Body of pancreas (tissue), 4 donors: ENCODE data around the gene CHST5. TPM values are rescaled to one million over a fixed set of nuclear protein-coding genes. Genes with fewer than 3 reads are reported as not detected.
"Not testable (repeated sequence)": the region's sequence is repeated elsewhere in the genome, so short reads cannot be mapped to it uniquely, and the experiment has no call there.

Experiments
- ATAC-seq: fragments of 150-250 bp; one replicate; pipeline ENCODE4 v1.9.1; 2016
- DNase-seq, 4 donors: peaks; one replicate each; pipeline ENCODE4 v3.0.0-alpha.2; 2019
- H3K27ac ChIP-seq, 4 donors: fragments of 200-600 bp; sonication (generic); 1 replicate in 3 of 4; 2 replicates in 1 of 4; pipeline versions ENCODE4 v1.5.1 to v1.6.1; 2016 to 2019; ENCODE audit warnings: mild to moderate bottlenecking in 1 of 4, mixed read lengths in 1 of 4, moderate library complexity in 1 of 4
- H3K27me3 ChIP-seq, 2 donors: fragments of 200-600 bp; sonication (generic); one replicate each; pipeline ENCODE4 v1.6.0; 2016; ENCODE audit warnings: mild to moderate bottlenecking in 1 of 2
- H3K36me3 ChIP-seq, 2 donors: fragments of 200-600 bp; sonication (generic); replicated peaks in 1 of 2; 2 replicates each; pipeline ENCODE4 v1.5.1; 2016; ENCODE audit warnings: low read depth in 2 of 2; ENCODE audit not compliant: insufficient read depth in 1 of 2
- H3K4me1 ChIP-seq: fragments of 200-600 bp; sonication (generic); one replicate; pipeline ENCODE4 v1.6.0; 2016
- H3K4me3 ChIP-seq, 2 donors: fragments of 200-600 bp; sonication (generic); 1 replicate in 1 of 2; 2 replicates in 1 of 2; pipeline ENCODE4 v1.5.1; 2016 to 2019
- H3K9me3 ChIP-seq, 3 donors: fragments of 200-600 bp; sonication (generic); 1 replicate in 2 of 3; 2 replicates in 1 of 3; pipeline ENCODE4 v1.5.1; 2016
- CTCF ChIP-seq, 7 experiments: fragments of 450-650 bp in 4 of 7; fragments of 200-600 bp in 3 of 7; sonication (generic) in 3 of 7; IDR thresholded peaks; one replicate each; pipeline ENCODE4 v1.5.1; 2016 to 2019; ENCODE audit warnings: antibody characterized with exemption in 7 of 7
- POLR2A ChIP-seq, 3 donors: fragments of 450-650 bp; IDR thresholded peaks; one replicate each; pipeline ENCODE4 v1.6.1; 2016; ENCODE audit warnings: antibody characterized with exemption in 3 of 3, mild to moderate bottlenecking in 2 of 3
- WGBS, 2 donors: methylation state at CpG; one replicate each; pipeline ENCODE4 v1.1.5; 2017; 5-methylcytosine and 5-hydroxymethylcytosine counted together
- intact Hi-C: fragments of 100-400 bp; cut with DNase I; formaldehyde crosslinking; loops from one replicate; pipeline ENCODE4 v1.15.1; 2023
- total RNA-seq, 2 donors: library from RNA; depleted of rRNA; stranded (reverse); fragments of >200 nt; gene quantifications; one replicate each; pipeline ENCODE4 v1.1.0, GENCODE V29; 2016

CHST5 gene
- total RNA-seq, 2 donors from 2014 or later, result not detected

- H3K36me3 ChIP-seq, result no peaks in the 10 kb centered on the region
- no peak for TF ChIP-seq CTCF (IDR thresholded peaks at IDR 0.05)
- TF ChIP-seq POLR2A (IDR thresholded peaks at IDR 0.05), result no peak
- H3K27me3 ChIP-seq, result no peaks in the 10 kb centered on the region
- no peak overlapping the region for H3K27ac ChIP-seq
- H3K4me1 ChIP-seq, result no peaks in the 10 kb centered on the region
- DNase-seq, result no peak
- 65 to 72% methylated on average over 5 of the region's 5 CpGs for WGBS, 2 donors
- no peak overlapping the region for H3K4me3 ChIP-seq
- H3K9me3 ChIP-seq, result no peaks in the 10 kb centered on the region
- no peak for ATAC-seq
- intact Hi-C loops, result no loop called here
Observed at GRCh38 chr16:75541236-75541635, 5.3 kb upstream of the CHST5 start.

- 56 to 88% methylated on average over 5 to 7 of the region's 10 CpGs for WGBS, 2 donors
- H3K4me3 ChIP-seq, intact Hi-C loops, DNase-seq, H3K9me3 ChIP-seq, H3K4me1 ChIP-seq, H3K27me3 ChIP-seq, H3K27ac ChIP-seq, ATAC-seq, H3K36me3 ChIP-seq: not testable (repeated sequence)
Observed at GRCh38 chr16:75538882-75539565, 3.1 kb upstream of the CHST5 start.

GRCh38 chr16:75537776-75538175 is 1.9 kb upstream of the CHST5 start:
- ATAC-seq (no peak), DNase-seq (no peak)
- TF ChIP-seq CTCF (IDR thresholded peaks at IDR 0.05) (no peak), POLR2A (IDR thresholded peaks at IDR 0.05) (no peak)
- Histone ChIP-seq H3K9me3 (no peaks in the 10 kb centered on the region), H3K27ac (no peak overlapping the region), H3K27me3 (no peaks in the 10 kb centered on the region), H3K4me3 (no peak overlapping the region), H3K4me1 (no peaks in the 10 kb centered on the region), H3K36me3 (no peaks in the 10 kb centered on the region)
- 78 to 84% methylated on average over 4 of the region's 4 CpGs for WGBS, 2 donors
- intact Hi-C loops, result no loop called here

- Histone ChIP-seq H3K4me3 (no peak overlapping the region), H3K4me1 (no peaks in the 10 kb centered on the region), H3K36me3 (no peaks in the 10 kb centered on the region), H3K9me3 (no peaks in the 10 kb centered on the region), H3K27me3 (no peaks in the 10 kb centered on the region), H3K27ac (no peak overlapping the region)
- intact Hi-C loops, result no loop called here
- DNase-seq, result no peak
- TF ChIP-seq POLR2A (IDR thresholded peaks at IDR 0.05) (no peak), CTCF (IDR thresholded peaks at IDR 0.05) (no peak)
- ATAC-seq, result no peak
- 66 to 83% methylated on average over 4 to 34 of the region's 34 CpGs for WGBS, 2 donors
Observed at GRCh38 chr16:75535211-75535843, 581 bp downstream of the CHST5 start.

GRCh38 chr16:75534560-75535205 is 1.2 kb downstream of the CHST5 start:
- no peak for ATAC-seq

More at GRCh38 chr16:75534560-75535205, 1.2 kb downstream of the CHST5 start:
- Histone ChIP-seq H3K27me3 (no peaks in the 10 kb centered on the region), H3K4me1 (no peaks in the 10 kb centered on the region), H3K36me3 (no peaks in the 10 kb centered on the region), H3K9me3 (no peaks in the 10 kb centered on the region), H3K4me3 (no peak overlapping the region), H3K27ac (no peak overlapping the region)
- DNase-seq, result no peak
- TF ChIP-seq CTCF (IDR thresholded peaks at IDR 0.05), result no peak
- no peak for TF ChIP-seq POLR2A (IDR thresholded peaks at IDR 0.05)
- intact Hi-C loops, result no loop called here
- 73 to 79% methylated on average over 10 to 19 of the region's 19 CpGs for whole genome bisulfite sequencing, 2 donors
